ENCODE measurements around the gene UNC13B. TPM values are rescaled to one million over a fixed set of nuclear protein-coding genes. Genes with fewer than 3 reads are reported as not detected.

UNC13B gene
- total RNA-seq, 1 donor from 2014 or later: 30.5 TPM

GRCh38 chr9:35279946-35280345, 118.1 kb downstream of the UNC13B start:
- no peak for TF ChIP-seq EZH2 (IDR thresholded peaks at IDR 0.05; ENCODE audit: insufficient read depth, low read length)
- no peak for TF ChIP-seq CTCF (IDR thresholded peaks at IDR 0.05; ENCODE audit: insufficient read depth, low read depth, low read length)
- no peak overlapping the region for H2AFZ ChIP-seq (ENCODE audit: low read depth, low read length)
- no peak overlapping the region for H3K4me3 ChIP-seq (ENCODE audit: insufficient read depth, low read depth, low read length)
- H3K27me3 ChIP-seq (ENCODE audit: insufficient read depth, low read length): no peaks in the 10 kb centered on the region
- peaks cover 8% of the 10 kb centered on the region for H3K4me1 ChIP-seq (ENCODE audit: insufficient read depth, low read length)
- Mint-ChIP-seq H3K4me3 (ENCODE audit: unreplicated experiment) (no peak overlapping the region), H3K4me1 (ENCODE audit: low read depth, unreplicated experiment) (peaks cover 4% of the 10 kb centered on the region), H3K27me3 (ENCODE audit: low read depth, unreplicated experiment) (no peaks in the 10 kb centered on the region), H3K27ac (ENCODE audit: unreplicated experiment) (no peak overlapping the region), H3K36me3 (ENCODE audit: low read depth, unreplicated experiment) (no peaks in the 10 kb centered on the region), H3K9me3 (ENCODE audit: unreplicated experiment) (no peaks in the 10 kb centered on the region)
- no peak overlapping the region for H3K4me2 ChIP-seq (ENCODE audit: low read length)
- no peaks in the 10 kb centered on the region for H3K9me3 ChIP-seq (ENCODE audit: insufficient read depth, low read depth, low read length)
- no peaks in the 10 kb centered on the region for H3K79me2 ChIP-seq (ENCODE audit: insufficient read depth, low read length)
- DNase-seq (ENCODE audit: low read depth) (no peak), FAIRE-seq (no peak)
- no peak overlapping the region for H3K27ac ChIP-seq (ENCODE audit: low read depth, low read length)
- H4K20me1 ChIP-seq (ENCODE audit: insufficient read depth, low read length): no peaks in the 10 kb centered on the region
- H3K9ac ChIP-seq (ENCODE audit: low read length): no peak overlapping the region
- H3K36me3 ChIP-seq (ENCODE audit: insufficient read depth, low read length): no peaks in the 10 kb centered on the region

GRCh38 chr9:35280399-35280798, 118.6 kb downstream of the UNC13B start:
- Mint-ChIP-seq H3K27ac (ENCODE audit: unreplicated experiment) (no peak overlapping the region), H3K36me3 (ENCODE audit: low read depth, unreplicated experiment) (no peaks in the 10 kb centered on the region), H3K9me3 (ENCODE audit: unreplicated experiment) (no peaks in the 10 kb centered on the region), H3K27me3 (ENCODE audit: low read depth, unreplicated experiment) (no peaks in the 10 kb centered on the region), H3K4me1 (ENCODE audit: low read depth, unreplicated experiment) (peaks cover 4% of the 10 kb centered on the region), H3K4me3 (ENCODE audit: unreplicated experiment) (no peak overlapping the region)
- no peaks in the 10 kb centered on the region for H3K27me3 ChIP-seq (ENCODE audit: insufficient read depth, low read length)
- FAIRE-seq: no peak
- no peak for DNase-seq (ENCODE audit: low read depth)
- H3K27ac ChIP-seq (ENCODE audit: low read depth, low read length): no peak overlapping the region
- H3K4me2 ChIP-seq (ENCODE audit: low read length): no peak overlapping the region
- H4K20me1 ChIP-seq (ENCODE audit: insufficient read depth, low read length): no peaks in the 10 kb centered on the region
- no peaks in the 10 kb centered on the region for H3K36me3 ChIP-seq (ENCODE audit: insufficient read depth, low read length)
- no peaks in the 10 kb centered on the region for H3K9me3 ChIP-seq (ENCODE audit: insufficient read depth, low read depth, low read length)
- no peak overlapping the region for H2AFZ ChIP-seq (ENCODE audit: low read depth, low read length)
- H3K79me2 ChIP-seq (ENCODE audit: insufficient read depth, low read length): no peaks in the 10 kb centered on the region
- no peak overlapping the region for H3K9ac ChIP-seq (ENCODE audit: low read length)
- H3K4me3 ChIP-seq (ENCODE audit: insufficient read depth, low read depth, low read length): no peak overlapping the region
- TF ChIP-seq EZH2 (IDR thresholded peaks at IDR 0.05; ENCODE audit: insufficient read depth, low read length) (no peak), CTCF (IDR thresholded peaks at IDR 0.05; ENCODE audit: insufficient read depth, low read depth, low read length) (no peak)
- H3K4me1 ChIP-seq (ENCODE audit: insufficient read depth, low read length): peaks cover 8% of the 10 kb centered on the region

DNA sequence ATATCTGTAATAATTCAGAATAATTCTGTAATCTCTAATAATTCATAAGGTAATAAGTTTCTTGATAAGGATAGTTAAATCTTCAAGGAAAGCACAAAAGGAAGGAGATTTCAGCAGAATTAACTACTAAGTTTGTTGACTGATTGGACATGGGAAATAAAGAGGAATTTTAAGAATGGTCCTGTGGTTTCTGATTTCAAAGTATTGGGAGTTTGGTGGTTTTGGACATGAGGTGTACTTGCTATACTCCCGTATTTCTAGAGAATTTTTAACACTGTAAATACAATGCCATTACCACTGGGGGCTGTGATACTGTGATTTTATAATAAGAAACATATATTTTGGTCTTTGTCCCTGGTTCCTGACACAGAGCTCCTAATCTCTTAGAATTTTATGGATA, 123.9 kb downstream of the UNC13B start:
- Histone ChIP-seq H3K4me1 (ENCODE audit: insufficient read depth, low read length) (no peaks in the 10 kb centered on the region), H3K27ac (ENCODE audit: low read depth, low read length) (no peak overlapping the region), H3K79me2 (ENCODE audit: insufficient read depth, low read length) (no peaks in the 10 kb centered on the region), H3K9me3 (ENCODE audit: insufficient read depth, low read depth, low read length) (no peaks in the 10 kb centered on the region), H4K20me1 (ENCODE audit: insufficient read depth, low read length) (no peaks in the 10 kb centered on the region), H3K36me3 (ENCODE audit: insufficient read depth, low read length) (no peaks in the 10 kb centered on the region), H2AFZ (ENCODE audit: low read depth, low read length) (no peak overlapping the region), H3K9ac (ENCODE audit: low read length) (no peak overlapping the region), H3K27me3 (ENCODE audit: insufficient read depth, low read length) (no peaks in the 10 kb centered on the region), H3K4me2 (ENCODE audit: low read length) (no peak overlapping the region), H3K4me3 (ENCODE audit: insufficient read depth, low read depth, low read length) (no peak overlapping the region)
- no peak for TF ChIP-seq EZH2 (IDR thresholded peaks at IDR 0.05; ENCODE audit: insufficient read depth, low read length)
- TF ChIP-seq CTCF (IDR thresholded peaks at IDR 0.05; ENCODE audit: insufficient read depth, low read depth, low read length): no peak
- peaks cover 15% of the 10 kb centered on the region for H3K4me1 Mint-ChIP-seq (ENCODE audit: low read depth, unreplicated experiment)
- H3K27me3 Mint-ChIP-seq (ENCODE audit: low read depth, unreplicated experiment): no peaks in the 10 kb centered on the region
- DNase-seq (ENCODE audit: low read depth) (peak; percentile 55), FAIRE-seq (no peak)
- H3K4me3 Mint-ChIP-seq (ENCODE audit: unreplicated experiment): no peak overlapping the region
- no peaks in the 10 kb centered on the region for H3K36me3 Mint-ChIP-seq (ENCODE audit: low read depth, unreplicated experiment)
- H3K27ac Mint-ChIP-seq (ENCODE audit: unreplicated experiment): no peak overlapping the region
- H3K9me3 Mint-ChIP-seq (ENCODE audit: unreplicated experiment): peaks cover 2% of the 10 kb centered on the region

All from astrocyte (in vitro differentiated cells and primary cell).